Measurements from ENCODE around the gene CCDC77. TPM values are rescaled to one million over a fixed set of nuclear protein-coding genes. Genes with fewer than 3 reads are reported as not detected.

The CCDC77 gene
- total RNA-seq (2022) = 5.5 and 7.2 TPM in 2 replicates
- Bru-seq, nascent RNA = percentile 48 among the genes with signal in this experiment
- percentile 48 among the genes with signal in this experiment for BruChase-seq, experiment 1, labeled RNA remaining after a 6-hour chase
- BruChase-seq, experiment 2, labeled RNA remaining after a 2-hour chase = percentile 44 among the genes with signal in this experiment
- long read RNA-seq, partial matches to known transcripts = 0 of 16 reads
- long read RNA-seq, other reads (novel, unspliced or antisense) = 11 of 16 reads

GRCh38 chr12:401235-402028 is at the start of gene CCDC77:
TSS of gene CCDC77 (plus strand) at chr12:401644. CDS start at chr12:409384, 7,740 bp downstream.
- intact Hi-C loops (cut with micrococcal nuclease) = no loop called here
- CTCF ChIA-PET = interaction anchor here (0.5 to 1.2 kb wide), 14 partner anchors 11 to 870 kb away, joined by 3 to 7 read pairs (median 3); no protein-coding TSS in a partner anchor

GRCh38 chr12:356276-356988 is 45.0 kb upstream of the CCDC77 start:
- H3K36me3 Mint-ChIP-seq (ENCODE audit: insufficient read depth, unreplicated experiment) = peaks cover 88% of the 10 kb centered on the region
- no peak for TF ChIP-seq CTCF (IDR thresholded peaks at IDR 0.05; ENCODE audit: unreplicated experiment)
- CTCF ChIA-PET = interaction anchor here (0.7 kb wide), 1 partner anchor 285 kb away, joined by 3 read pairs; no protein-coding TSS in a partner anchor
- H3K9me3 Mint-ChIP-seq (ENCODE audit: unreplicated experiment) = peaks cover 12% of the 10 kb centered on the region
- H3K4me1 Mint-ChIP-seq (ENCODE audit: insufficient read depth, unreplicated experiment) = peaks cover 15% of the 10 kb centered on the region
- intact Hi-C loops (cut with micrococcal nuclease) = no loop called here
- H3K4me3 Mint-ChIP-seq (ENCODE audit: unreplicated experiment) = no peak overlapping the region
- H3K27me3 Mint-ChIP-seq (ENCODE audit: insufficient read depth, unreplicated experiment) = no peaks in the 10 kb centered on the region
- H3K27ac Mint-ChIP-seq (ENCODE audit: low read depth, unreplicated experiment) = no peak overlapping the region
- POLR2A ChIA-PET = interaction anchor here (0.6 kb wide), 1 partner anchor 90 kb away, joined by 3 read pairs; no protein-coding TSS in a partner anchor
- BruUV-seq (replicated peaks) = no TSS peak
- DNase-seq (ENCODE audit: unreplicated experiment) = peak; percentile 12

More at GRCh38 chr12:401235-402028, at the start of gene CCDC77:
- DNase-seq (ENCODE audit: unreplicated experiment) = peak; percentile 95
- POLR2A ChIA-PET = interaction anchor here (0.5 to 4.9 kb wide), 10 partner anchors 11 to 397 kb away, joined by 3 to 142 read pairs (median 3); partner anchors contain the start of gene KDM5A
- no peak within 1 kb of the TSS for H3K27ac Mint-ChIP-seq (ENCODE audit: low read depth, unreplicated experiment)
- peaks cover 11% of the 10 kb centered on the region for H3K4me1 Mint-ChIP-seq (ENCODE audit: insufficient read depth, unreplicated experiment)
- no peak within 1 kb of the TSS for H3K4me3 Mint-ChIP-seq (ENCODE audit: unreplicated experiment)
- H3K9me3 Mint-ChIP-seq (ENCODE audit: unreplicated experiment) = no peaks in the 10 kb centered on the region
- BruUV-seq (replicated peaks) = TSS peak; percentile 60
- no peaks in the 10 kb centered on the region for H3K27me3 Mint-ChIP-seq (ENCODE audit: insufficient read depth, unreplicated experiment)
- no peaks in the 10 kb centered on the region for H3K36me3 Mint-ChIP-seq (ENCODE audit: insufficient read depth, unreplicated experiment)
- TF ChIP-seq CTCF (IDR thresholded peaks at IDR 0.05; ENCODE audit: unreplicated experiment) = peak; percentile 6

GRCh38 chr12:359091-359490 is 42.4 kb upstream of the CCDC77 start:
- no peak for TF ChIP-seq CTCF (IDR thresholded peaks at IDR 0.05; ENCODE audit: unreplicated experiment)
- no peaks in the 10 kb centered on the region for H3K27me3 Mint-ChIP-seq (ENCODE audit: insufficient read depth, unreplicated experiment)
- ChIA-PET CTCF (interaction anchor here (0.7 kb wide), 1 partner anchor 20 kb away, joined by 3 read pairs; no protein-coding TSS in a partner anchor), POLR2A (no interaction called here)
- no peak overlapping the region for H3K27ac Mint-ChIP-seq (ENCODE audit: low read depth, unreplicated experiment)
- peaks cover 9% of the 10 kb centered on the region for H3K4me1 Mint-ChIP-seq (ENCODE audit: insufficient read depth, unreplicated experiment)
- no peak overlapping the region for H3K4me3 Mint-ChIP-seq (ENCODE audit: unreplicated experiment)
- no TSS peak for BruUV-seq (replicated peaks)
- intact Hi-C loops (cut with micrococcal nuclease) = no loop called here
- H3K36me3 Mint-ChIP-seq (ENCODE audit: insufficient read depth, unreplicated experiment) = peaks cover 93% of the 10 kb centered on the region
- H3K9me3 Mint-ChIP-seq (ENCODE audit: unreplicated experiment) = peaks cover 12% of the 10 kb centered on the region
- no peak for DNase-seq (ENCODE audit: unreplicated experiment)

All from MCF 10A (cell line).